Measurements from ENCODE around the gene CEP41.

Gene CEP41

GRCh38 chr7:130417213-130417612 lies 23.6 kb downstream of the CEP41 start:
- no peak for DNase-seq

- no peak for DNase-seq
Measured at GRCh38 chr7:130415006-130415405, 25.8 kb downstream of the CEP41 start.

- no peak for DNase-seq
Measured at GRCh38 chr7:130413201-130413600, 27.6 kb downstream of the CEP41 start.

GRCh38 chr7:130410868-130411541 lies 29.8 kb downstream of the CEP41 start:
- DNase-seq: peak; percentile 69

- DNase-seq: no peak
Measured at GRCh38 chr7:130409712-130410072, 31.1 kb downstream of the CEP41 start.

GRCh38 chr7:130409067-130409711 lies 31.6 kb downstream of the CEP41 start:
- peak; percentile 96 for DNase-seq

- DNase-seq: no peak
Measured at GRCh38 chr7:130405003-130405402, 35.8 kb downstream of the CEP41 start.

GRCh38 chr7:130401578-130401977 lies 39.2 kb downstream of the CEP41 start:
- no peak for DNase-seq

- no peak for DNase-seq
Measured at GRCh38 chr7:130401101-130401500, 39.7 kb downstream of the CEP41 start.

GRCh38 chr7:130400120-130400572 lies 40.7 kb downstream of the CEP41 start:
- no peak for DNase-seq

GRCh38 chr7:130398526-130399090 lies 42.2 kb downstream of the CEP41 start:
- DNase-seq: no peak

- no peak for DNase-seq
Measured at GRCh38 chr7:130397758-130398073, 43.1 kb downstream of the CEP41 start.

GRCh38 chr7:130397051-130397757 lies 43.6 kb downstream of the CEP41 start:
- DNase-seq: no peak

GRCh38 chr7:130396109-130396508 lies 44.7 kb downstream of the CEP41 start:
- DNase-seq: no peak

- no peak for DNase-seq
Measured at GRCh38 chr7:130395421-130395820, 45.4 kb downstream of the CEP41 start.

GRCh38 chr7:130394421-130395195 lies 46.2 kb downstream of the CEP41 start:
- no peak for DNase-seq

- no peak for DNase-seq
Measured at GRCh38 chr7:130393841-130394411, 46.9 kb downstream of the CEP41 start.

GRCh38 chr7:130393101-130393561 lies 47.7 kb downstream of the CEP41 start:
- no peak for DNase-seq

GRCh38 chr7:130390486-130390885 lies 50.3 kb downstream of the CEP41 start:
- DNase-seq: no peak

- no peak for DNase-seq
Measured at GRCh38 chr7:130388671-130389070, 52.1 kb downstream of the CEP41 start.

- DNase-seq: no peak
Measured at GRCh38 chr7:130387628-130388403, 53.0 kb downstream of the CEP41 start.

- no peak for DNase-seq
Measured at GRCh38 chr7:130387306-130387627, 53.5 kb downstream of the CEP41 start.

Data from NCI-H2227 treated with DMSO at 0.1 percent for 48 hours (cell line).